K562 (cell line): ENCODE results near the gene SMOC2. TPM values are rescaled to one million over a fixed set of nuclear protein-coding genes. Genes with fewer than 3 reads are reported as not detected.

ENCODE experiments used
- ATAC-seq: fragments of 200-7000 bp; cut with Tn5 transposase; 3 replicates; pipeline ENCODE4 v1.9.1; 2020; ENCODE audit warnings: moderate library complexity
- BruUV-seq: library from RNA; stranded (reverse); fragments of 400-500 nt; replicated peaks from 2 replicates; lab custom pipeline; 2021; lab: Mats Ljungman, UMichigan
- CTCF ChIA-PET: fragments of 300-600 bp; formaldehyde crosslinking; extraction: SDS; loops from one replicate; lab custom pipeline; 2021; ENCODE audit warnings: low intra/inter-chr PET ratio; lab: Yijun Ruan, JAX
- POLR2A ChIA-PET: fragments of 300-600, 350-650 bp; sonication (Branson Sonifier 250); formaldehyde crosslinking; extraction: SDS; loops from one replicate; lab custom pipeline; 2021; ENCODE audit warnings: antibody characterized with exemption, inconsistent platforms; lab: Yijun Ruan, JAX
- DNase-seq, 4 experiments: peaks; one replicate each; pipeline versions ENCODE4 v3.0.0 to v3.0.0-alpha.2; 2011 to 2018; ENCODE audit warnings: low spot score in 3 of 4, mixed read lengths in 3 of 4; ENCODE audit errors: extremely low read depth in 1 of 4
- FAIRE-seq: peaks from 2 replicates; lab custom pipeline; 2011; peaks lifted over from hg19 to GRCh38; lab: Jason Lieb, UNC
- H2AFZ ChIP-seq: 2 replicates; pipeline ENCODE4 v1.6.0; 2011; ENCODE audit warnings: low read depth, low read length, control low read depth, inconsistent platforms
- H3K27ac ChIP-seq: fragments of 200-600 bp; 3 replicates; pipeline ENCODE4 v1.8.0; 2011; ENCODE audit warnings: low read depth, mild to moderate bottlenecking, control low read depth, inconsistent platforms, low read length, moderate library complexity, mixed read lengths; ENCODE audit errors: extremely low read depth
- H3K27me3 ChIP-seq, 2 experiments: fragments of 300-600 bp in 1 of 2; 2 replicates in 1 of 2; 3 replicates in 1 of 2; pipeline versions ENCODE4 v1.6.0 to v1.8.0; 2011; ENCODE audit warnings: inconsistent platforms in 2 of 2, low read length in 2 of 2, mild to moderate bottlenecking in 1 of 2, mixed read lengths in 1 of 2, moderate library complexity in 1 of 2; ENCODE audit not compliant: control insufficient read depth in 2 of 2, insufficient read depth in 2 of 2
- H3K36me3 ChIP-seq: fragments of 300-600 bp; 3 replicates; pipeline ENCODE4 v1.8.0; 2011; ENCODE audit warnings: mild to moderate bottlenecking, low read length, inconsistent platforms; ENCODE audit not compliant: control insufficient read depth, insufficient read depth
- H3K4me1 ChIP-seq, 2 experiments: fragments of 200-600 bp in 1 of 2; replicated peaks in 1 of 2; 2 replicates in 1 of 2; 3 replicates in 1 of 2; pipeline versions ENCODE4 v1.5.1 to v1.8.0; 2011; ENCODE audit warnings: inconsistent platforms in 2 of 2, low read length in 2 of 2, mild to moderate bottlenecking in 1 of 2, mixed read lengths in 1 of 2, moderate library complexity in 1 of 2; ENCODE audit not compliant: control insufficient read depth in 2 of 2, insufficient read depth in 2 of 2
- H3K4me2 ChIP-seq: 2 replicates; pipeline ENCODE4 v1.6.1; 2011; ENCODE audit warnings: low read length, control low read depth, inconsistent platforms, mixed read lengths; ENCODE audit not compliant: insufficient read depth
- H3K4me3 ChIP-seq: fragments of 200-600 bp; sonication (generic), shearing (Covaris generic); 2 replicates; pipeline ENCODE4 v1.5.1; 2016; ENCODE audit warnings: control low read depth, inconsistent platforms
- H3K79me2 ChIP-seq: fragments of 200-600 bp; 3 replicates; pipeline ENCODE4 v1.8.0; 2011; ENCODE audit warnings: low read length, inconsistent platforms; ENCODE audit not compliant: control insufficient read depth, insufficient read depth
- H3K9ac ChIP-seq, 2 experiments: 2 replicates each; pipeline versions ENCODE4 v1.6.0 to v1.6.1; 2011; ENCODE audit warnings: low read depth in 2 of 2, low read length in 2 of 2, control low read depth in 1 of 2, inconsistent platforms in 1 of 2, mild to moderate bottlenecking in 1 of 2, mixed read lengths in 1 of 2; ENCODE audit not compliant: insufficient read depth in 1 of 2
- H3K9me1 ChIP-seq: one replicate; pipeline ENCODE4 v1.6.0; 2011; ENCODE audit warnings: inconsistent platforms, mild to moderate bottlenecking, low read length, moderate library complexity; ENCODE audit not compliant: control insufficient read depth, insufficient read depth
- H3K9me3 ChIP-seq: replicated peaks from 2 replicates; pipeline ENCODE4 v1.5.1; 2011; ENCODE audit warnings: low read depth, low read length, inconsistent platforms; ENCODE audit not compliant: control insufficient read depth, insufficient read depth
- H4K20me1 ChIP-seq: replicated peaks from 2 replicates; pipeline ENCODE4 v1.6.1; 2011; ENCODE audit warnings: low read length, inconsistent platforms, mixed read lengths; ENCODE audit not compliant: control insufficient read depth, insufficient read depth
- CEBPB ChIP-seq: fragments of 450-650 bp; IDR thresholded peaks from 2 replicates; pipeline ENCODE4 v1.6.1; 2016; ENCODE audit warnings: missing genetic modification characterization, missing compliant biosample characterization
- CSDE1 ChIP-seq, 2 experiments: fragments of 450-650 bp; IDR thresholded peaks; 2 replicates each; pipeline ENCODE4 v1.6.1; 2016; ENCODE audit warnings: mild to moderate bottlenecking in 1 of 2
- FOXJ3 ChIP-seq: sonication (generic); formaldehyde crosslinking; IDR thresholded peaks from 2 replicates; pipeline ENCODE4 v1.4.0; 2020; ENCODE audit warnings: mild to moderate bottlenecking, missing genetic modification reagents
- FUS ChIP-seq: fragments of 200-400 bp; formaldehyde crosslinking; optimal IDR thresholded peaks from 2 replicates; pipeline ENCODE3; 2017; ENCODE audit warnings: low read depth, low read length
- KLF13 ChIP-seq: fragments of 450-650 bp; IDR thresholded peaks from 2 replicates; pipeline ENCODE4 v1.6.1; 2016; ENCODE audit warnings: missing genetic modification characterization, low read depth, mild to moderate bottlenecking, missing compliant biosample characterization, moderate library complexity, borderline replicate concordance
- NFIC ChIP-seq: fragments of 450-650 bp; IDR thresholded peaks from 2 replicates; pipeline ENCODE4 v1.6.1; 2017; ENCODE audit warnings: mild to moderate bottlenecking, inconsistent platforms
- ZBTB9 ChIP-seq: fragments of 450-650 bp; formaldehyde crosslinking; IDR thresholded peaks from 2 replicates; pipeline ENCODE4 v1.4.0; 2020; ENCODE audit warnings: mild to moderate bottlenecking, moderate library complexity
- ZNF589 ChIP-seq: fragments of 200-800 bp; sonication (Bioruptor generic); IDR thresholded peaks from 2 replicates; pipeline ENCODE4 v1.6.1; 2016; ENCODE audit warnings: low read depth, missing genetic modification characterization, missing compliant biosample characterization
- ZNF76 ChIP-seq: fragments of 250-450 bp; sonication (Bioruptor Pico); IDR thresholded peaks from 2 replicates; pipeline ENCODE4 v1.4.0; 2020; ENCODE audit warnings: mild to moderate bottlenecking, moderate library complexity, borderline replicate concordance
- ZNF77 ChIP-seq: fragments of 250-450 bp; sonication (Bioruptor Pico); IDR thresholded peaks from 2 replicates; pipeline ENCODE4 v1.5.0; 2020
- WGBS: fragments of 100-300 bp; shearing (Covaris generic); methylation state at CpG from one replicate; pipeline ENCODE4 v1.1.6; 2016; ENCODE audit warnings: low coverage, mixed read lengths; ENCODE audit not compliant: insufficient coverage; ENCODE audit errors: missing lambda C conversion rate; 5-methylcytosine and 5-hydroxymethylcytosine counted together
- in situ Hi-C: fragments of 300-500 bp; cut with MboI; formaldehyde crosslinking; loops from 4 replicates; pipeline ENCODE4 v1.15.0; 2018; ENCODE audit warnings: inconsistent platforms, mixed read lengths
- intact Hi-C: fragments of 100-400 bp; cut with micrococcal nuclease; formaldehyde crosslinking; loops from 2 replicates; pipeline ENCODE4 v1.14.2; 2022
- polyA plus RNA-seq, 8 experiments: library from polyadenylated mRNA; depleted of rRNA in 4 of 8; stranded (reverse) in 5 of 8; unstranded in 3 of 8; fragments of >200 nt; fragmentation: Nextera tagmentation in 2 of 8; fragmentation: Illumina TruSeq in 1 of 8; extraction: Ambion mirVana in 2 of 8; extraction: Trizol in 1 of 8; gene quantifications; 2 replicates each; pipeline versions ENCODE4 v1.2.1 to v1.2.3, GENCODE V29; 2011 to 2014; ENCODE audit warnings: inconsistent platforms in 1 of 8, missing spikeins in 1 of 8
- total RNA-seq, 7 experiments: library from RNA; depleted of rRNA in 6 of 7; stranded (reverse); fragments of >200 nt in 6 of 7; fragmentation: Illumina TruSeq in 2 of 7; extraction: Trizol in 2 of 7; gene quantifications; 2 replicates each; pipeline versions ENCODE4 v1.2.1 to v1.2.3, GENCODE V29; 2011 to 2021; ENCODE audit warnings: low replicate concordance in 1 of 7
- TF ChIP-seq, protein P1 (sequence below): sonication (generic); formaldehyde crosslinking; IDR thresholded peaks from 2 replicates; pipeline ENCODE4 v1.8.1; 2023; ENCODE audit warnings: mild to moderate bottlenecking, missing genetic modification reagents

The SMOC2 gene
- total and polyA plus RNA-seq, 9 of the 15 experiments (the other 6 are each of a cell fraction or from before 2014, with no cell fraction given) = 0.45 to 2.3 (median 1.1) TPM

GRCh38 chr6:168546730-168547129, 105.7 kb downstream of the SMOC2 start (continued):
- TF ChIP-seq ZBTB9 (CRISPR knock-in tag) (no peak), FUS (no peak), ZNF77 (CRISPR knock-in tag) (no peak), ZNF589 (CRISPR knock-in tag) (no peak), CSDE1 (IDR thresholded peaks at IDR 0.05) (no peak), FOXJ3 (CRISPR knock-in tag) (no peak), ZNF76 (CRISPR knock-in tag) (no peak)
- TF ChIP-seq, protein P1, sequence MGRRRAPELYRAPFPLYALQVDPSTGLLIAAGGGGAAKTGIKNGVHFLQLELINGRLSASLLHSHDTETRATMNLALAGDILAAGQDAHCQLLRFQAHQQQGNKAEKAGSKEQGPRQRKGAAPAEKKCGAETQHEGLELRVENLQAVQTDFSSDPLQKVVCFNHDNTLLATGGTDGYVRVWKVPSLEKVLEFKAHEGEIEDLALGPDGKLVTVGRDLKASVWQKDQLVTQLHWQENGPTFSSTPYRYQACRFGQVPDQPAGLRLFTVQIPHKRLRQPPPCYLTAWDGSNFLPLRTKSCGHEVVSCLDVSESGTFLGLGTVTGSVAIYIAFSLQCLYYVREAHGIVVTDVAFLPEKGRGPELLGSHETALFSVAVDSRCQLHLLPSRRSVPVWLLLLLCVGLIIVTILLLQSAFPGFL = no peak

GRCh38 chr6:168550326-168550725, 109.3 kb downstream of the SMOC2 start:
- FAIRE-seq = no peak
- H3K9me3 ChIP-seq = no peaks in the 10 kb centered on the region
- no peak for TF ChIP-seq CEBPB (tag)
- TF ChIP-seq NFIC = 0 out of 2 replicates have a peak, but pooled peaks have one; percentile 49
- no peak for TF ChIP-seq KLF13 (tag)
- no peaks in the 10 kb centered on the region for H3K36me3 ChIP-seq
- H3K4me2 ChIP-seq = no peak overlapping the region
- in situ Hi-C loops = no loop called here
- H4K20me1 ChIP-seq = no peaks in the 10 kb centered on the region
- no peak for ATAC-seq
- POLR2A ChIA-PET = no interaction called here
- no peak overlapping the region for H3K9ac ChIP-seq
- no peak for DNase-seq
- CTCF ChIA-PET = no interaction called here
- WGBS = 20% methylated on average over 8 of the region's 8 CpGs
- no peaks in the 10 kb centered on the region for H3K4me1 ChIP-seq
- H3K27me3 ChIP-seq = peaks cover 8 to 34% of the 10 kb centered on the region in 2 experiments; a peak in 4 of 5 replicates
- no peak overlapping the region for H3K27ac ChIP-seq
- no peaks in the 10 kb centered on the region for H3K9me1 ChIP-seq
- intact Hi-C loops = no loop called here
- H3K4me3 ChIP-seq = no peak overlapping the region
- H2AFZ ChIP-seq = no peak overlapping the region
- H3K79me2 ChIP-seq = no peaks in the 10 kb centered on the region
- no TSS peak for BruUV-seq
